Measurements from ENCODE around the gene GATAD2B.

GRCh38 chr1:153872934-153873333 is 49.8 kb downstream of the GATAD2B start:
- no peak for TF ChIP-seq CTCF (conservative IDR thresholded peaks at IDR 0.05 in 1 of 2, IDR thresholded peaks at IDR 0.05 in 1 of 2; ENCODE audit: low read depth in 1 of 2, low read length in 2 of 2)
- TF ChIP-seq EZH2 (IDR thresholded peaks at IDR 0.05; ENCODE audit: low read length, missing control alignments), result no peak

Data from fibroblast of lung (primary cell).